Epithelial cell of esophagus (primary cell): Measurements from ENCODE around the gene ATP8B3.
"Not testable (repeated sequence)": the region's sequence is repeated elsewhere in the genome, so short reads cannot be mapped to it uniquely, and the experiment has no call there.

Experiments
- DNase-seq: peaks from one replicate; pipeline ENCODE4 v3.0.0; 2010; ENCODE audit warnings: low read depth
- H3K4me3 ChIP-seq: 2 replicates; pipeline ENCODE4 v1.5.1; 2011; ENCODE audit warnings: mild to moderate bottlenecking, low read length, control low read depth
- TF ChIP-seq, protein P1 (sequence below): IDR thresholded peaks from 2 replicates; pipeline ENCODE4 v1.5.1; 2011; ENCODE audit warnings: low read depth, mild to moderate bottlenecking, low read length, control low read depth, inconsistent platforms; ENCODE audit not compliant: insufficient read depth; ENCODE audit errors: missing control alignments

The ATP8B3 gene

DNA sequence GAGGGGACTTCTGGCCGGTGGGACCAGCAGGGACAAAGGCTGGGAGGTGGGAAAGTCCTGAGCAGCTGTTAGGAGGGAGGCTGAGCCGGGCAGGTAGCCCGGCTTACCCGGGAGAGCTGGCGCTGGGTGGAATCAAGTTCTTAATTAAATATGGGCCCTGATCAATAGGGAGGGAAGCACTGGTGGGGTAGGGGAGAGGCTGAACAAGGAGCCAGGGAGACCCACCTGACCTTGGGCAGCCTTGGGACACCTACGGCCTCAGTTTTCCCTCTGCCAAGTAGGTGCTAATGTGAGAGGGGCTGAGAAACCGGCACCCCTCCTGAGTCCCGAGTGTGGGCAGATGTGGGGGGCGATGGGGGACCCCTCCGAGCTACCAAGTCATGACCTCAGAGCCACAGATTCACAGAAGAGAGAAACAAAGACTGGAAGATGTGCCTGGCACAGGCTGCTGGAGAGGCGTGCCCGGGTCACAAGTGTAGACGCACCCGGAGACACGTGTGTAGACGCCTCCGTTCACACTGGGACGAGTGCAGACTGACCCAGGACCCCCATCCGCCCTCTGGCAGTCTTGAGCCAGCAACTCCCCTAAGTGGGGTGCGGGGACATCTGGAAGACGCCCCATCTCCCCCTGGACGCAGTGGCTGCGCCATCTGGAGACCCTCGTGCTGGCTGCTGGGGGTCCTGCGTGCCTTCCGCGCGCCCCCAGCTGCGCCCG, 50.4 kb downstream of the ATP8B3 start:
- no peak for DNase-seq
- no peak overlapping the region for H3K4me3 ChIP-seq
- TF ChIP-seq, protein P1, sequence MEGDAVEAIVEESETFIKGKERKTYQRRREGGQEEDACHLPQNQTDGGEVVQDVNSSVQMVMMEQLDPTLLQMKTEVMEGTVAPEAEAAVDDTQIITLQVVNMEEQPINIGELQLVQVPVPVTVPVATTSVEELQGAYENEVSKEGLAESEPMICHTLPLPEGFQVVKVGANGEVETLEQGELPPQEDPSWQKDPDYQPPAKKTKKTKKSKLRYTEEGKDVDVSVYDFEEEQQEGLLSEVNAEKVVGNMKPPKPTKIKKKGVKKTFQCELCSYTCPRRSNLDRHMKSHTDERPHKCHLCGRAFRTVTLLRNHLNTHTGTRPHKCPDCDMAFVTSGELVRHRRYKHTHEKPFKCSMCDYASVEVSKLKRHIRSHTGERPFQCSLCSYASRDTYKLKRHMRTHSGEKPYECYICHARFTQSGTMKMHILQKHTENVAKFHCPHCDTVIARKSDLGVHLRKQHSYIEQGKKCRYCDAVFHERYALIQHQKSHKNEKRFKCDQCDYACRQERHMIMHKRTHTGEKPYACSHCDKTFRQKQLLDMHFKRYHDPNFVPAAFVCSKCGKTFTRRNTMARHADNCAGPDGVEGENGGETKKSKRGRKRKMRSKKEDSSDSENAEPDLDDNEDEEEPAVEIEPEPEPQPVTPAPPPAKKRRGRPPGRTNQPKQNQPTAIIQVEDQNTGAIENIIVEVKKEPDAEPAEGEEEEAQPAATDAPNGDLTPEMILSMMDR, result no peak

DNA sequence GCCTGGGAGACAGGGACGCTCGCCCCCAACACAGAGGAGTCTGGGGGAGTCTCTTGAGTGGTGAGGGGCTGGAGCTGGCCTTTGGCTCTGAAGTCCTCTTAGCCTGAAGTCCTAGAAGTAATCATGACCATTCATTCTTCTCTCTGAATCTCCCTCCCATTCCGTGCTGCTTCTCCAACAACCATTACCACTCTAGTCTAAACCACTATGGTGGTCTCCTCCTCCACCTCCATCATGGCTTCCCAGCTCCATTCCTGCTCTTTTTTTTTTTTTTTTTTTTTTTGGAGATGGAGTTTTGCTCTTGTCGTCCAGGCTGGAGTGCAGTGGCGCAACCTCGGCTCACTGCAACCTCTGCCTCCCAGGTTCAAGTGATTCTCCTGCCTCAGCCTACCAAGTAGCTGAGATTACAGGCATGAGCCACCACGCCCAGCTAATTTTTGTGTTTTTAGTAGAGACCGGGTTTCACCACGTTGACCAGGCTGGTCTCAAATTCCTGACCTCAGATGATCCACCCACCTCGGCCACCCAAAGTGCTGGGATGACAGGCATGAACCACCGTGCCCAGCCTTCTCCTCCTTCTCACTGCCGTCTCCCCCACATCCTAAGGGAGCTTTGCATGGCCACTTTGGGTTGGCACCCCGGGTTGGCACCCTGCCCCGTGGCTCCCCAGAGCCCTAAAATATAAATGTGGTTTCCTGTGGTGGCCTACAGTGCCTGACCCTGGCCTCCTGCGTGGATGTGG, 51.1 kb downstream of the ATP8B3 start:
- not testable (repeated sequence) for H3K4me3 ChIP-seq, DNase-seq

- no peak for DNase-seq
- H3K4me3 ChIP-seq, result no peak overlapping the region
- TF ChIP-seq, protein P1, result no peak
Measured at GRCh38 chr19:1760020-1760419, 52.1 kb downstream of the ATP8B3 start.

DNA sequence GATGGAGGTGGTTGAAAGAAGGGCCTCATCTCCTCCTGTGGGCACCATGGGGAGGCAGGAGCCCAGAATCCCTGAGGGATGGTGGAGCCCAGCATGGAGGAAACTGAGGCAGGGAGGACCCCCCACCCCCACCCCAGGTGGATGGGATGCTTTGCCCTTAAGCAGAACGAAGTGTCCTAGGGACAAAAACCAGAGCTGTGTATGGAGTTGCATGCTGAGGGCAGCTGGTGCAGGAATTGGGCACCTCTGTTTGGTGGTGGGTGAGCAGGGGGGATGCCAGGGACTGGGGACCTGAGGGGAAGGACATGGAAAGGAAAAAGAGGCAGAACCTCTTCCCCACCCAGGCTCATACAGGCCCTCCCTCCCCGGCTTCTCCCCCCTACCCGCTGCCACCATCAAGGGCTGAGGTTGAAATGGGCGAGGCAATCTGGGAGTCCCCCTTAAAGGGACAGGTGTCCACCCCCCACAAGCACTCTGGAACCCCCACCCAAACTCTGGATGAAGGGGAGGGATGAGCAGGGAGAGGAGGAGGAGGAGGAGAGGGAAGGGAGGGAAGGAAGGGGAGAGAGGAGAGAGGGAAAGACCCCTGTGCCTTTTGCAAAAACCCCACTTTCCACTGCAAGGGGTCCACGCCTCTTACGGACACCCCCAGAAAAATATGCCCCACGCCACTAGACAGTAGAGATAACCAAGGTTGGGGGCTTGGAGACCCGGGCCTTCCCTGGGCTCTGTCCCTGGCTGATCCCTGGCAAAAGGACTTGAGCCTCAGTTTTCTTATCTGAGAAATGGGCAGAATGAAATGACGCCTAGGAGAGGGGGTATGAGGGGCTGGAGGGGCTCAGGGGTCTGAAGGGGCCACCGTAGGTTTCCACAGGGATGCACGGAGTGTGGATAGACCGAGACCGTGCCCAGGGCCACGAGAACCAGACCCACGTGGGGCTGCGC, 52.8 kb downstream of the ATP8B3 start:
- DNase-seq, result no peak
- TF ChIP-seq, protein P1, result no peak
- H3K4me3 ChIP-seq, result no peak overlapping the region

GRCh38 chr19:1758231-1758577, 53.9 kb downstream of the ATP8B3 start:
- DNase-seq, result no peak
- TF ChIP-seq, protein P1, result no peak
- H3K4me3 ChIP-seq, result no peak overlapping the region

- no peak for DNase-seq
- no peak overlapping the region for H3K4me3 ChIP-seq
- TF ChIP-seq, protein P1, result no peak
Measured at GRCh38 chr19:1757468-1758230, 54.4 kb downstream of the ATP8B3 start.
